Stimulated activated CD8-positive, alpha-beta memory T cell treated with anti-CD3 and anti-CD28 coated beads, Interleukin-7, amount 100 ng/mL, for 48 hours (primary cell): ENCODE data around the gene CLCN3.
A peak's percentile ranks its signal among the peaks of the same experiment; 100 is the strongest.
"Not testable (repeated sequence)": the region's sequence is repeated elsewhere in the genome, so short reads cannot be mapped to it uniquely, and the experiment has no call there.

Experiments
- DNase-seq, 2 donors: peaks; one replicate each; pipeline ENCODE4 v3.0.0-alpha.2; 2020; ENCODE audit warnings: low read depth in 1 of 2; ENCODE audit errors: extremely low read depth in 1 of 2

Gene CLCN3

DNA sequence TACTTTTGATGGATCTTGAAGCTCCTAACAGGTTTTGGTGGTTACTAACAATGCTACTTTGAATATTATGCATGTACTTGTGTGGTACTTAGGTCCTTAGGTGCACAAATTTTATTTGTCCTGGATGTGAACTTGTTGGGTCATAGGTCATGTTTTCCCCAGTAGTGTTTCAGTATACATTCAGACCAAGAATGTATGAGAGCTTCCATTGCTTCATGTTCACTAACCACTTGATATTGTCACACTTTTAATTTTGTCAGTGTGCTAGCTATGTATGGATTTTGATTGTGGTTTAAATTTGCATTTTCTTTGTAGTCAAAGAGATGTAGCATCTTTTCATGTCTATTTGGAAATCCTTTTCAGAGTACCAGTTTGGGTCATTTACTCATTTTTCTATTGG, 32.2 kb downstream of the CLCN3 start:
- DNase-seq, result no peak

DNA sequence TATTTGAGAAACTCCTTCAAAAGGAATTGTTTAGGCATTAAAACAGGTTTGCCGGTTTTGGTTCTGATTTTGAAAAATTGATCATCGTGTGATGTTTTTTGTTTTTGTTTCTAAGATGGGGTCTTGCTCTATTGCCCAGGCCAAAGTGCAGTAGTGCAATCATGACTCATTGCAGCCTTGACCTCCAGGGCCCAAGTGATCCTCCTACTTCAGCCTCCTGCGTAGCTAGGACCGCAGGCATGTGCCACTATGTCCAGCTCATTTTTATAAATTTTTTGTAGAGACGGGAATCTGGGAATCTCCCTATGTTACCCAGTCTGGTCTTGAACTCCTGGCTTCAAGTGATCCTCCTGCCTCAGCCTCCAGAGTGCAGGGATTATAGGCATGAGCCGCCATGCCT, 35.0 kb downstream of the CLCN3 start:
- no peak for DNase-seq

DNA sequence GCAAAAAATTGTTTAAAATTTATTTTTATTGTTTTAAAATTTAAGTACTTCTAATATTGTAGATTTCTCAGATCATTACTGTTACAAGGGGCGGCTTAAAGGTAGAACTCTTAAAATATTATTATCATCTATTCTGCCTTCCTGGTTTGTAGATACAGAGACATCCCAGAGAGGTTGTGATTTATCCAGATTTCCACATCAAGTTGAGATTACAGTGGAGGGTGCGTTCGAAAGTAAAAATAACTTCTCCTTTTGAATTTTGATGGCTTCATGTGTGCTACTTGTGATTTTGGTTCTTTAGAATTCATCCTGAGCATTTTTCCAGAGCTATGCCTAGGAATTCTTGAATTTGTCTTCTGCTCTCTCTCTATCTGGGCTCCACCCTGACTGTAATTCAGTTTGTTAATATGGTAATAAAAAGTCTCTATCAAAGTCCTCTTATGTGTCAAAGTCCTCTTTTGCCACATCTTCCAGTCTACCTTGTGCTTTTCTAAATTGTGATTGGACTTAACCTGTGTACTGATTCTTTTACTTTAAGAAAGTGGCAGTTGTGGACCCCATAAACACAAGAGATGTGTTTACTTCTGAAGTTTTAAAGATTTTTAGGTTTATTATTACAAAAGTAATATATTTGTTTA, 37.2 kb downstream of the CLCN3 start:
- DNase-seq, result no peak

DNA sequence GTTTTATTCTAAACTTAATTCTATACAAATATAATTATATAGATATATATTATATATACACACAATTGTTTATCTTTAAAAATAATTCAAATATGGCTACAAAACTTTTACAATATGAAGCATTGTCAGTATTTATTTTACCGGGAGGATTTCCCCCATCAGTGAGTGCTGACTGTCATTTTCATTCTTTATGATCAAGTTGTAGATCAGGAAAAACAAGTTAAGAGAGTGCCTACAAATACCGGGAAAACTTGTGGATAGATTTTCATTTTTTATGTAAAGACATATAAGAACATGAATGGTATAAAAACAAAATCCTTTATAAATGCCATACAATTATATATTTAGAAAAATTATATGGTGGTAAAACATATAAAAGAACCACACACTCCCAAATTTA, 37.8 kb downstream of the CLCN3 start:
- no peak for DNase-seq

- no peak for DNase-seq
Measured at GRCh38 chr4:169658975-169659715, 38.8 kb downstream of the CLCN3 start.

DNA sequence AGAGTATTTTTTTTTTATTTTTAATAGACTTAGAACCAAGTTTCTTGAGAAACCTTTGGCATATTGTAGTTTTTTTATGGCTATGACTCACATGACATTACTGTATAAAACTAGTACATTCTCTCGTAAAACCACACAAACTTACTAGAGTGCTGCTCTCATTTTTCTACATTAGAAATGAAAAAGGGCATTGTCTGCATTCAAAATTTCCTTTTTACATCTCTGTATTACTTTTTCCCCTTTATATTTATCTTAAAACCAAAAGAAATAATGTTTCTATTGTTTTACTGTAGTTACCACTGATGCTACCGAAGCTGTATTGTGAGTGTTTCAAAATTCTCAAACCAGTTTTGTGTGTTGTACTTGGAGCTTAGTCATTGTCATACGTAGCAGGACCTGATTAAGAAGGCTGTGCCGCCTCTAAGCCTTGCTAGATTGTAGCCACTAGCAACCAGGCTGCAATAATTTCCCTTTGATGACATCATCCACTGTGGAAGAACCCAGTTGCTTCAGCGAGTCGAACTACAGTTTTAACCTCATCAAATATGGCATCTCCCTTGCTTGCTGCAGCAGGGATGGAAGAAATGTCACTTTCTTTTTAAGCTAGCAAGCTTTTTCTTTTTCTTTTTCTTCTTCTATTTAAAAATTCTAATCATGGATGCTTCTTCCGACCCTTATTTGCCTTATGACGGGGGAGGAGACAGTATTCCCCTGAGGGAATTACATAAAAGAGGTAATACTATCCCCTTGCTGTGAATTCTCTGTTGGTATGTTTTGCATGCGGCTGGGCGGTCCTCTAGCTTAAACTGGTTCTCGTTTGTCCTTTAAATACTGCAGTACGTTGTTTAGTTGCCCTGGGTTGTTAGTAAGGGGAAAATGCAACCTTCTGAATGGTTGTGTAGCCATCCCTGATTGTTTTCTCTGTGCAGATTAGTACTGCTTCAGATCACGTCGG, 39.6 kb downstream of the CLCN3 start:
- peak; percentile 20 to 63 for DNase-seq

DNA sequence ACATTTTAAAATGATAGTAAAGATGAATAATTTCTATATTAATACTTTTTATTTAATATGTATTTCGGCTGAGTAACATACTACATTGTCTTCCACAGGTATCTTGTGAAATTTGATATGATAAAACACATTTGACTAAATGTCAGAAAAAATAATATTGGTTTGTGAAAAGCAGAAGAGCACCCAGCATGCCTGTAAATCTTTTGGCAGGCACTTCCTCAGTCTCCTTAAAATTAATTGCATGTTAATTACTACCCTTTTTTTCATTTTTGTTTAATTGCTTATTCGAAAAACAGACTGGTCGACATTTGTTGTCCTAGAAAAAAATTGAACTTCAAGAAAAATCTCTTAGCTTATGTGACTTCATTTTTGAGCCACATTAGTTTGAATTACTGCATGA, 40.6 kb downstream of the CLCN3 start:
- no peak for DNase-seq

DNA sequence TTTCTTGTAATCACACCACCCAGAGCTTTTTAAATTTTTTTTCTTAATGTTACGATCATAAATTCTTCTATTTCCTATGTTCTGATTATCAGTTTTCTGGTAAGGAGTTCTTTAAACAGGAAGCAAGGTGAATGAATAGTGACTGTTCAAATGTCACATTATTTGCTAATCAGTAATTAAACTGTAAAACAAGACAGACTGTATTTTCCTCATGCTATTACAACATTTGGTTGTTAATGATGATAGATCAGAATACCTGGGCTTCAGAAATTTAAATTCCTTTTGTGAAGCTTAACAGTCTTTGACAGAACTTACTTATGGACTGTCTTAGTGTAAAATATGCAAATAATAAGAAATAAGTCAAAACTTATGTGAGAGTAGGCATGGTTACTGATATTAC, 41.4 kb downstream of the CLCN3 start:
- DNase-seq, result no peak

DNA sequence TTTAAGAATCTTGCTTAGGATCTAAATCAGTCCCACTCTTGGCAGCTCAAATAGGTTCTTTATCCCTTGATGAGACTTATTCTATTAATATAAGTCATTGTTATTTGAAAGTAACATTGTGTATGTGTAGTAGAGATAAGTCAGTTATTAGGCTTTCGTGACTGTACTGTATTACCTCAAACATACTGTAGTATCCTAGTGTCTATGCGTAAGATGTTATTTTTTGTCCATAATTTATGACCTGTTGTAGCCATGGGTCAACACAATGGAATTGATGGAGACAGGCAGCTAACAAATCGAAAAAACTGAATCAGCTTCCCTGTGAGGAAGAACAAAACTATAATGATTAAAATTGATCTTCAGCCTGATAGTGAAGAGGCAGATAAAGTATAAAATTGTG, 41.8 kb downstream of the CLCN3 start:
- no peak for DNase-seq

DNA sequence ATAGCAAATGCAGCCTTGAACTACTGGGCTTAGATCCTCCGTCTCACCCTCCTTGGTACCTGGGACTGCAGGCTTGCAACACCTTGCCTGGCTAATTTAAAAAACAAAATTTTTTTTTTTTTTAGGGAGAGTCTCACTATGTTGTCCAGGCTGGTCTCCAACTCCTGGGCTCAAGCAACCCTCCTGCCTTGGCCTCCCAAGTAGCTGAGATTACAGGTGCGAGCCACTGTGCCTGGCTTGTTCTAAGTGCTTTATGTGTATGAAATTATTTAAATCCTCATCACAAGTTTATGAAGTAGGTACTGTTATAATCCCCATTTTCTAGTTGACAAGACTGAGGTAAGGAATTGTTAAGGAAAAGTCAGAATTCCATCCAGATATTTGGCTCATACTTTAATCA, 43.0 kb downstream of the CLCN3 start:
- DNase-seq, result no peak

GRCh38 chr4:169663831-169664230, 43.5 kb downstream of the CLCN3 start:
- DNase-seq, result no peak

DNA sequence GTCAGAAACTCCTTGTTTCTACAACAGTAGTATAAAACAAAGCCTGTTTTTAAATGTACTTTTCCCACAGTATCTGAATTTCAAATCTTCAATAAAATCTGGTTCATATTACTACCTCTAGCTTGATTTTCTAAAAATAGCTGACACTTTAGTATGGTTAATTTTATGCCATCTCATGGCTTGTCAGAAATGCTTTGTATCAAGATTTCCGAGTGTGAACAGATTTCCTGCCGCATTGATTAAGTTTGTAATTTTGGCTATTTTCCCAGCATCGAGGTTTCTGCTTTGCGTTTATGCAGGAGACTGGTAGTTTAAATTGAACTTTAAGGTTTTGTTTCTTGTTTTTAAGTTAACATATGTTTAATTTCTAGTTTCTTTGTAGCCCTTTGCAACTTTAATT, 44.2 kb downstream of the CLCN3 start:
- DNase-seq, result no peak

- no peak for DNase-seq
Measured at GRCh38 chr4:169665046-169665737, 44.8 kb downstream of the CLCN3 start.

GRCh38 chr4:169668069-169668721, 47.8 kb downstream of the CLCN3 start:
- DNase-seq, result no peak

- no peak for DNase-seq
Measured at GRCh38 chr4:169675825-169676224, 55.4 kb downstream of the CLCN3 start.

DNA sequence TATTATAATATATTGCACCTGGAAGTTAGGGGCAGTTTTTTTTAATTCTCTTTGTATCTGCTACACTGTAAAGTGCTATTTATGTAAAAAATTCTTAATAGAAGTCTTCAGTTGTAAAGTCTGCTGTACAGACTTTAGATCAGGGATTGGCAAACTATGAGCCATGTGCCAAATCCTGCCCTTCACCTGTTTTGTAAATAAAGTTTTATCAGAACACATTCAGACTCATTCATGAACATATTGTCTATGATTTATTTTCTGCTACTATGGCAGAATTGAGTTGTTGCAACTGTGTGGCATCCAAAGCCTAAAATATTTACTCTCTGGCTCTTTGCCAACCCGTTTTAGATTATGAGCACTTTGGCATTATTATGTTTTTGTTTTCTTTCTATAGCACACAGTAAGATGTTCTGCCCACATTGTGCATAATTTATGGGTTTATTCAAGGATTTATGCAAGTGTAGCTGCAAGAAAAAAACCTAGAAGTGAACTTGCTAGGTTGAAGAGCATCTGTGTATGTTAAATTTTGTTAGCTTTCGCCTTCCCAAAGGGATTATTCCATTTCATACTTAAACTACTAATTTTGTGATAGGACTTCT, 56.9 kb downstream of the CLCN3 start:
- no peak for DNase-seq

DNA sequence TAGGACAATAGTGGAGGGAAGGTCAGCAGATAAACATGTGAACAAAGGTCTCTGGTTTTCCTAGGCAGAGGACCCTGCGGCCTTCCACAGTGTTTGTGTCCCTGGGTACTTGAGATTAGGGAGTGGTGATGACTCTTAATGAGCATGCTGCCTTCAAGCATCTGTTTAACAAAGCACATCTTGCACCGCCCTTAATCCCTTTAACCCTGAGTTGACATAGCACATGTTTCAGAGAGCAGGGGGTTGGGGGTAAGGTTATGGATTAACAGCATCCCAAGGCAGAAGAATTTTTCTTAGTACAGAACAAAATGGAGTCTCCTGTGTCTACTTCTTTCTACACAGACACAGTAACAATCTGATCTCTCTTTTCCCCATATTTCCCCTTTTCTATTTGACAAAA, 58.1 kb downstream of the CLCN3 start:
- DNase-seq, result not testable (repeated sequence)

DNA sequence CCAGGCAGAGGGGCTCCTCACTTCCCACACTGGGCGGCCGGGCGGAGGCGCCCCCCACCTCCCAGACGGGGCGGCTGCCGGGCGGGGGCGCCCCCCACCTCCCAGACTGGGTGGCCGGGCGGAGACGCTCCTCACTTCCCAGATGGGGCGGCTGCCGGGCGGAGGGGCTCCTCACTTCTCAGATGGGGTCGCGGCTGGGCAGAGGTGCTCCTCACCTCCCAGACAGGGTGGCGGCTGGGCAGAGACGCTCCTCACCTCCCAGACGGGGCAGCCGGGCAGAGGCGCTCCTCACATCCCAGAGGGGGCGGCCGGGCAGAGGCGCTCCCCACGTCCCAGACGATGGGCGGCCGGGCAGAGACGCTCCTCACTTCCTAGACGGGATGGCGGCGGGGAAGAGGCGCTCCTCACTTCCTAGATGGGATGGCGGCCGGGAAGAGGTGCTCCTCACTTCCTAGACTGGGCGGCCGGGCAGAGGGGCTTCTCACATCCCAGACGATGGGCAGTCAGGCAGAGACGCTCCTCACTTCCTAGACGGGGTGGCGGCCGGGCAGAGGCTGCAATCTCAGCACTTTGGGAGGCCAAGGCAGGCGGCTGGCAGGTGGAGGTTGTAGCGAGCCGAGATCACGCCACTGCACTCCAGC, 58.7 kb downstream of the CLCN3 start:
- DNase-seq, result not testable (repeated sequence)

GRCh38 chr4:169682372-169683047, 62.1 kb downstream of the CLCN3 start:
- DNase-seq, result no peak
